HG03025 (cell line): Measurements from ENCODE around the gene NDE1.
"Not testable (repeated sequence)": the region's sequence is repeated elsewhere in the genome, so short reads cannot be mapped to it uniquely, and the experiment has no call there.

Experiments used
- ATAC-seq: cut with Tn5 transposase; IDR thresholded peaks from one replicate; pipeline ENCODE4 v1.9.1; 2021; ENCODE audit warnings: mild to moderate bottlenecking, moderate library complexity; ENCODE audit not compliant: unreplicated experiment, low FRiP score

Gene NDE1

DNA sequence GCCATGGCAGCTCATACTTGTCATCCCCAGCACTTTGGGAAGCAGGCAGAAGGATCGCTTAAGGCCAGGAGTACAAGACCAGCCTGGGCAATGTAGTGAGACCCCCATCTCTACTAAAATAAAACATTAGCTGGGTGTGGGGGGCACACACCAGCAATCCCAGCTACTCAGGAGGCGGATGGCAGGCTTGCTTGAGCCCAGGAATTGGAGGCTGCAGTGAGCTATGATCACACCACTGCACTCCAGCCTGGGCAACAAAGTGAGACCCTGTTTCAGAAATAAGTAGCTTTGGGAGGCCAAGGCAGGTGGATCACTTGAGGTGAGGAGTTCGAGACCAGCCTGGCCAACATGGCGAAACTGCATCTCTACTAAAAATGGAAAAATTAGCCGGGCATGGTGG lies 77.7 kb downstream of the NDE1 start:
- ATAC-seq, result not testable (repeated sequence)

DNA sequence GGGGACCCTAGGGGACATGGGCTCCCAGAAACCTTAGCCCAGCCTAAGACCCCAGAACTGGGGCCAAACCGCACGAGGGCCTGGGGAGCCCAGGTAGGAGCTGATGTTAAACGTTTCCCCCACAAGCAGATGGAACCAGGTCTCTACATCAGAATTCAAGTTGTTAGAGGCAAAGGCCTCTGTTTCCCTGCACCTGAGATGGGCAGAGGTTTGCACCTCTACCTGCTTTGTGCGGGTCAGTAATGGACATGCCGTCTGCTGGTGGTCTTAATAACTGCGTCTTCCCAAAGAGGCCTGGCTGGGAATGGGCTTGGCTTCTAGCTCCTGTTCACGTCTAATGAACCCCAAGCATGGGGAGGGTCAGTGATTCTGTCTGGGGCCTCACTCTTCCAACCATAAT lies 79.1 kb downstream of the NDE1 start:
- ATAC-seq, result no peak

DNA sequence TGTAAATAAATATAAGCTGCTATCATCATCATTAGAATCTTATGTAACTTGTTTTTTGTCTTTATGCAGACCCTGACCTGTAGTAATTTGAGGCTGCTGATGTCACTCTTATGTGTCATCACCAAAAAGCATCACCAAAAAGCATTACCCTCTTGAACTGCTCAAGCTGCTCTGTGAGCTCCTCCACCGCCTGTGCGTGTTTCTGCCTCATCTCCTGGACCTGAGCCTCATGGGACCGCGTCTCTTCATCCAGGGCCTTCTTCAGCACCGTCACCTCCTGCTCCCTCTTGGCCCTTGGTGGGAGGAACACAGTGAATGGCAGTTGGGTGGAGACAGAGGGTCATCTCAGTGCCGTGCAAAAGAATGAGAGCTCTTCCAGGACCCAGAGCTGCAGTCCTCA lies 82.4 kb downstream of the NDE1 start:
- ATAC-seq, result no peak

DNA sequence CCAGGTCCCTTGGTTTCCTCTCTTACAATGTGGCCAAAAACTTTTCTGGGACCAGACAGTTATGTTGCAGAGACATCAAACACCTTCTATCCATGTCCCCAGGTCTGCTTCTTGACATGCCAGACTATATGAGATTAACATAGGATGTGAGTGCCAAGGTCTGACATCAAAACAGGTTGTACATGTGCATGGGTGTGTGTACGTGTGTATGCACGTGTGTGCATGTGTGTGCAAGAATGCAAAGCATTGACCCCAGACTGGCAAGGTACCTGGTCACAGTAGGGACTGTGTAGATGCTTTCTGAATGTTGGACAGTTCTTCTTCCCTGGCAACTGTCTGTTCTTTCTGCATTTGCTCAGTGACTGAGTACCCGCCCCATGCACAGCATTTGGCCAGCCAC lies 85.6 kb downstream of the NDE1 start:
- ATAC-seq, result no peak

DNA sequence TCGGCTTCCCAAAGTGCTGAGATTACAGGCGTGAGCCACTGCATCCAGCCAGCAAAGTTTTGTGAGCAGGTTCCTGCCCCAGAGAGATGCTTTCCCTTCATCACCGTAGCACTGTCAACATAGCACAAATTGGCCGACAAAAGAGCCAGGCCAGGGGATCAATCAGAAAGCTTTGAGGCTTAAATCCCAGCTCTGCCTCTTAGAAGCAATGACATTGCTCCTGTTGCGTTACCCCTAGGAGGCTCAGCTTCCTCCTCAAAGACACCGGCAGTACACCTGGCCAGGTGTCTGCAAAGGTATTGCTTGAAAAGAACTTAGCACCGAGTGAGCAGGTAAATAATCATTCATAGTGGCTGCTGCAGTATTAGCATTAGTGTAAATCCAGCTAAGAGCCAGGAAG lies 86.5 kb downstream of the NDE1 start:
- no peak for ATAC-seq

DNA sequence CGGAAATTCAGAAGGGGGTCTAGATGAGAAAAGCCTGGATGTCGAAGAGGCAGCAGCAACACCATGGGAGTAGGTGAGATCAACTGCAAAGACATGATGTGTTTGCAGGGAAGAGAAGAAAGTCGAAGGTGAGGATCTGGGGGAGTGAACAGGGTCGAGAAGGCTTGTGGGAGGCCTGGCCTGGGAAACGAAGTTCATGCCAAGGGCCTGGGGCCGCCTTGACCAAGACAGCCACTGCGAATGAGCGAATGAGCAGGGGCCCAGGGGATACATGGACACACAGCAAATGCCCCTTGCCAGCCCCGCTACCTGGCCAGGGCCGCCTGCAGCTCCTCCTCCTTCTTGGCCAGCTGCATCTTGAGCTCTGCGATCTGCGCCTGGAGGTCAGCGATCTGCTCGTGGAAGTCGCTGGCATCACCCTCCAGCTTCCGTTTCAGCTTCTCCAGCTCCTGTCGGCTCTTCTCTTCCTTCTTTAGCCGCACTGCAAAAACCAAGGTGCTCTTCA lies 87.1 kb downstream of the NDE1 start:
- no peak for ATAC-seq

DNA sequence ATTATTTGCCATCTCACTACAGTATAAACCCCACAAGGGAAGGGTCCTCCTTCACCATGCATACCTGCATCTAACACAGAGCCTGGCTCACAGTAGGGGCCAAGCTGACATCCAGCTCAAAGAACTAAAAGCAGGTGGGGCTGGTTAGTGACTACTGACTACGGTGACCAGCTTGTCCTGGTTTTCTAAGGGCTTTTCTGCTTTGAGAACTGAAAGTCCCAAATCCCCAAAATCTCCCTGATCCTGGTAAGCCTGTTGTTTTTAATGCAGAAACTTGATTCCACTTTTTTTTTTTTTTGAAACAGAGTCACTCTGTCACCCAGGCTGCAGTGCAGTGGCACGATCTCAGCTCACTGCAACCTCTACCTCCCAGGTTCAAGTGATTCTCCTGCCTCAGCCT lies 89.4 kb downstream of the NDE1 start:
- ATAC-seq, result no peak

DNA sequence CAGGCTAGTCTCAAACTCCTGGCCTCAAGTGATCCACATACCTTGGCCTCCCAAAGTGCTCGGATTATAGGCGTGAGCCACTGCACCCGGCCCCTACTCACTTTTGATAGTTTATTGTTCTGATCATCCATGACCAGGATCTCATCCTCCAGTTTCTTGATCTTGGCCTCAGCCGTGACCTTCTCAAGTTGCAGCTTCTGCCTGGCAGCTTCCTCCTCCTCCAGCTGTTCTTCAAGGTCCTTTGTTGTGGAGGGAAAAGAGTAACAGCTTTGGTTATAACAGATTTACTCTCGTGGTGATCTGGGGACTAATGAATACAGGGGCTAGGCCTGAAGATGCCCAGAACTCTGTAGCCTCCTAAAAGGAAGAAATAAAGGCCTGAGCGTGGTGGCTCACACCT lies 89.9 kb downstream of the NDE1 start:
- ATAC-seq, result no peak

DNA sequence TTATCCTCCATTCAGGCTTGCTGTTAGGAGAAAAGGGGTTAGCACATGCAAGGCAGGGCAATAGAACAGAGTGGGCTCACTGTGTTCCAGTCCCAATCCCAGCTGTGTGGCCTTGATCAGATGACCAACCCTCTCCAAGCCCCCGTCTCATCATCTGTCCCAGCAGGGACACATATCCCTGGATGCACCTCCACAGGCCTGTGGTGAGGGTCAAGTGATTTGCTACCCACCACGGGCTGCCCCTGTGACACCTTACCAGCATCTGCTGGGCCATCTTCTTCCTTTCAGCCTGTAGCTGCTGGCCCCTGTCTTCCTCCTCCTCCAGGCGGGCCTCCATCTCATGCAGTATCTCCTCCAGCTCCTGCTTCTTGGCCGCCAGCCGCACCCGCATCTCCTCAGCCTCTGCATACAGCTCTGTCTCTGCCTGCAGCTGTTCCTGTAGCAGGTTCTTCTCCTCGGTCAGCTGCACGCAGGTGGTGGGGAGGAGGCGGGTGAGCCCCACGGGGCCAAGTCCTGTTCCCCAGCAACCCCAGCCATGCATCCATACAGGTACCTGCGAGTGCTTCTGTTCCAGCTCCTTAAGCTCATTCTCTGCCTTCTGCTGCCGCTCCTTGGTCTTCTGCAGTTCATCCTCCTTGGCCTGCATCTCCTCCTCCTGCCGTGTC lies 91.3 kb downstream of the NDE1 start:
- ATAC-seq, result no peak

DNA sequence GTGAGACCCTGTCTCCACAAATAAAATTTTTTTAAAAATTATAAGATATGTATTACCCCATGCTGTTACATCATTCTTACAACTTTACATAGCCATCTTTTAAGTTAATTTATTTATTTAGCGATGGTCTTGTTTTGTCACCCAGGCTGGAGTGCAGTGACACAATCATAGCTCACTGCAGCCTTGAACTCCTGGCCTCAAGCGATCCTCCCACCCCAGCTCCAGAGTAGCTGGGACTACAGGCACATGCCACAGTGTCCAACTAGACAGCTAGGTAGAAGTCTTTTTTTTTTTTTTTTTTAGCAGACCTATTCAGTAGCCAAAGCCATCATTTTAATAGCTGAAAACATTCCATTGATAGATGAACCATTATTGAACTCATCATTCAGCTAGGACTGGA lies 92.7 kb downstream of the NDE1 start:
- ATAC-seq, result no peak

DNA sequence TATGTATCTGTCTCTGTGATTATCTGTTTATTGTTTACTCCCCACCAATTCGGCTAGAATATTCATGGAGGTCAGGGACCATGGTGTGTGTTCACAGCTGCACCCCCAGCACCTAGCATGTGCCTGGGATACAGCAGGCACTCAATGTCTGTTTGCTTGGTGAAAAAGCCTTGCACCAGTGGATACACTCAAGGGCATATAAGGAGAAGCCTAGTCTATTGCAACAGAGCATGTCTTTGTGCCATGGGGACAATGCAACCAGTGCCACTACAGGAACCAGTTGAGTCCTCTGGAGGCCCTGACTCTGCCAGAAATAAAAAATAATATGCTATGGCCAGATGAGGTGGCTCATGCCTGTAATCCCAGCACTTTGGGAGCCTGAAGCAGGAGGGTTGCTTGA lies 93.6 kb downstream of the NDE1 start:
- no peak for ATAC-seq

DNA sequence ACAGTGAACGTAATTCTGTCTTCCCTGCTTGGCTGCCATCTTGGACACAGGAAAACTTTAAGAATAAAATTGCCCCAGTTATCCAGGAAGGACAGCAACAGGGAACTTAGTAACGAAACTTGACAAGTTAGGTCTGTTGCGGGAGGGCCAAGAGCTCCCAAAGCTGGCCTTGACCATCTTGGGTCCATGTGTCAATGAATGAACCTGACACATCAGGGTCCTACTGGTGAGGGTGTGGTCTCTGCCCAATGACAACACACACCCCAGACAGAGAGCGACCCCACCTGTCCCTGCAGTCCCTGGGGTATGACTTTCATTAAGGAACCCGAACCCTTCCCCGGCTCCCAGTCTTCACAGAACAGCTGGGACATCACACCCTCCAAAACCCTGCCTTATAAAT lies 96.3 kb downstream of the NDE1 start:
- no peak for ATAC-seq

DNA sequence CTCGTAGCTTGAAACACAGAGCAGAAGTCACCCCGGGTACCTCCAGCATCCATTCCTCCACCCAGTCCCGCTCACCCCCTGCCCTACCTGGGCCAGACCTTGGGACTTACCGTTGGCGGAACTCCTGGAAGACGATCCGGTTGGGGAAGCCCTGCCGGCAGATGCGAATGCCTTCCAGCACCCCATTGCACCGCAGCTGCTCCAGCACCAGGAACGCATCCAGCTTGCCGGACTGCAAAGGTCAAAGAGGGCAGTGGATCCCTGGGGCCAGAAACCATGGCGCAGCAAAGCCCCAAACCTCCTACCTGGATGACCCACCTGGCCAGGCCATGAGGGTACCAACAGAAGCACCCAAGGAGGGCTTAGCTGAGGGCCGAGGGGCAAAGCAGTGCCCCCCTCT lies 97.9 kb downstream of the NDE1 start:
- no peak for ATAC-seq

DNA sequence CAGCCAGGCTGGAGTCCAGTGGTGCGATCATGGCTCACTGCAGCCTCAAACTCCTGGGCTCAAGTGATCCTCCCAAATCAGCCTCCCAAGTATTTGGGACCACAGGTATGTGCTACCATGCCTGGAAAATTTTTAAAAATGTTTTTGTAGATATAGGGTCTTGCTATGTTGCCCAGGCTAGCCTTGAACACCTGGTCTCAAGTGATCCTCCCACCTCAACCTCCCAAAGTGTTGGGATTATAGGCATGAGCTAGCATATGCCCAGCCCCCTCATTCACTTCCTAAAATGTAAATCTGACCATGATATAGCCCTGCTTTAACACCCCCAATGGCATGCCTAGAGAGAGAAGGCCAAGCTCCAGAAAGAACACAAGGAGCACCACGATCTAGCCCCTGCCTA lies 98.6 kb downstream of the NDE1 start:
- no peak for ATAC-seq

DNA sequence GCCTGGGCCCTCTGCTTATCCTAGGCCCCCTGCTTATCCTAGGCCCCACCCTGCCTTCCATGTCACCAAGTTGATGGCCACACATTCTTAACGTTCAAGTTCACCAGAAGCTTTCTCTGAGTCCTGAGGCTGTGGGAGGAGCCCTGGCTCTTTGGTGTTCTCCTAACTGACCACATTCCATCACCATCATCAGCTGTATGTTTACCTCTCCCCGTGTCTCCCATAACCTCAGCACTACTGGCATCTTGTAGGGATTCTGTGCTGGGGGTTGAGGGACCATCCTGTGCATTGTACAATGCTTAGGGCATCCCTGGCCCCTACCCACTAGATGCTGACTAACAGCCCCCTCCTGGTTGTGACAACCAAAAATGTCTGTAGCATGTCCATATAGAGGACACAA lies 99.3 kb downstream of the NDE1 start:
- ATAC-seq, result no peak

DNA sequence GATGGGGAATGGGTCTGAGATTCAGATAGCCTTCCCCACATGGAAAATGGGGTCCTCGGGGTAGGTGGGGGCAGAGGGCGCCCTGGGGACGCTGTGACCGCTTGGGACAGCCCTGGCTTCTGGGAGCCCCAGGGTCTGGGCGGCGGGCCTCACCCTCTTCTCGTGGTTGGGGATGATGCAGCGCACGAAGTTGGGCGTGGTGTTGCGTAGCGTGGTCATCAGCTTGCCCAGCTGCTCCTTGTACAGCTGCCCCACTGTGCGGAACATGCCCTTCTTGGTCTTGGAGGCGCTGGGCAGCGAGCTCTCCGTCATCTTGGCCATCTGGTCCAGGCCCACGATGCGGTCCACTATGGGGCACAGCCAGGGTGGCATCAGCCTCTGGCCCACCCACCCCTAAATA lies 99.9 kb downstream of the NDE1 start:
- ATAC-seq, result no peak

DNA sequence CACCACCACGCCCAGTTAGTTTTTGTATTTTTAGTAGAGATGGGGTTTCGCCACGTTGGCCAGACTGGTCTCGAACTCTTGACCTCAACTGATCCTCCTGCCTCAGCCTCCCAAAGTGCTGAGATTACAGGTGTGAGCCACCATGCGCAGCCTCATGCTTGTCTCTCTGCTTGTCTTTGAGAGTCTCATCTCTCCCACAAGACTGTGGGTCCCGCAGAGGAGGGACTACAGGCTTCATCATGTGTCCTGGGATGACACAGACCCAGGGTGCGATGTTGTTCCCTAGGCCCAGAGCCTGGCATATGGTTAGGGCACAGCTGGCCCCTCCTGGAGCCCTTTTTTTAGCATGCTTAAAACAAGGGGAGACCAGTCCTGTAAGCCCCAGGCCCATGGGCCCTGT lies 101.9 kb downstream of the NDE1 start:
- ATAC-seq, result no peak

DNA sequence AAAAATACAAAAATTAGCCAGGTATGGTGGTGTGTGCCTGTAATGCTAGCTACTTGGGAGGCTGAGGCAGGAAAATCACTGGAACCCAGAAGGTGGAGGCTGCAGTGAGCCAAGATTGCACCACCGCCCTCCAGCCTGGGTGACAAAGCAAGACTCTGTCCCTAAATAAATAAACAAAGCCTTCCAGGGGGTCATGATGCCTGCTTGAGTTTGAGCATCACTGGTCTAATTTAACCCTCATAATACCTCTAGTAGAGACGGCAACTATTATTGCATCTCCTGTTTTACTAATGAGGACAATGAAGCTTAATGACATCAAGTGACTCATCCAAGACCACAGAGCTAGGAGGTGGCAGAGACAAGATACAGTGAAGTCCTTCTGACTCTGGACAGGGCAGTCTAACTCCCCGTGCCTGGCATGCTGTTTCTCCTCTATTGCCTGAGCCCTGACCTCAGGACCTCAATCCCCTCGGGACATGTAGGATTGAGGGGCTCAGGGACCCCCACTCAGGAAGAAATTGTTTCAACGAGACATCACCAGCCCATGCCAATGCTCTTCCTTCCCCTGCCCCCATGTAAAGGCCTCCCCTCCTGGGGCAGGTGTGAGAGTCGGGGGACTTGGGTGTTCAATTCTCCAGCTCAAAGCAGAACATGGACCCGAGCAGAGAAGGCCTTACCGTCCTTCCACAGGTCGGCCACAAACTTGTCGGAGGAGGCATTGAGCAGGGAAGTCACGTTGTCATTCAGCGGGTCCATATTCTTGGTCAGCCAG lies 102.9 kb downstream of the NDE1 start:
- ATAC-seq, result no peak

DNA sequence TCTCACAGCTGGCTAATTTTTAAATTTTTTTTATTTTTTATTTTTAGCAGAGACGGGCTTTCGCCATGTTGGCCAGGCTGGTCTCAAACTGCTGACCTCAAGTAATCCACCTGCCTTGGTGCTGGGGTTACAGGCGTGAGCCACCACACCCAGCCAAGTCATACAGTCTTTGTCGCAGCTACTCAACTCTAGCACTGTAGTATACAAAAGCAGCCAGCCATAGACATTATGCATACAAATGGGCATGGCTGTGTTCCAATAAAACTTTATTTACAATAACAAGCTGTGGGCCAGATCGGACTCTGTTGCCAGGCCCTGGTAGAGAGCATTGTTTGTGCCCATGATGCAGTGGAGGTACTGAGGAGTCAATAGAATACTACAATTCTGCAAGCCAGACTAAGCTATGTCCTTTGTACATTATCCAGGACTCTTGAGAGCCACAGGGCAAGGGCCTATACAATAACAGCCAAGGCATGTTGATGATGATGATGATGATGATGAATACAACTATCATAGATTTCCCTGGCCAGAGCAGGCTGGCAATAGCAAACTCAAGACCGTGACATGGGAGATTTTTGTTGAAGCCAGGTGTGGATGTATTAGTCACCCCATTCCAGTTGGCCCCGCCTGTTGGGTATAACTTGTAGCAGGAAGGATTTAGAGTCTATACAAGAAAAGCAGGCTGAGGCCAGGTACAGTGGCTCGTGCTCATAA lies 104.9 kb downstream of the NDE1 start:
- ATAC-seq, result no peak

DNA sequence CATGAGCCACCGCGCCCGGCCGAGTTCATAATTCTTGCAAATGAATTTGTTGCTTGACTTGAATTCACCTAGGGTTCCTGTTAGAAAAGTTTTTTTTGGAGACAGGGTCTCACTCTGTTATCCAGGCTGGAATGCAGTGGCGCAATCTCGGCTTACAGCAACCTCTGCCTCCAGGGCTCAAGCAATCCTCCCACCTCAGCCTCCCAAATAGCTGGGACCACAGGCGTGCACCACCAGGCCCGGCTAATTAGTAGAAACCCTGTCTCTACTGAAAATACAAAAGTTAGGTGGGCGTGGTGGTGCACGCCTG lies 107.0 kb downstream of the NDE1 start:
- no peak for ATAC-seq

DNA sequence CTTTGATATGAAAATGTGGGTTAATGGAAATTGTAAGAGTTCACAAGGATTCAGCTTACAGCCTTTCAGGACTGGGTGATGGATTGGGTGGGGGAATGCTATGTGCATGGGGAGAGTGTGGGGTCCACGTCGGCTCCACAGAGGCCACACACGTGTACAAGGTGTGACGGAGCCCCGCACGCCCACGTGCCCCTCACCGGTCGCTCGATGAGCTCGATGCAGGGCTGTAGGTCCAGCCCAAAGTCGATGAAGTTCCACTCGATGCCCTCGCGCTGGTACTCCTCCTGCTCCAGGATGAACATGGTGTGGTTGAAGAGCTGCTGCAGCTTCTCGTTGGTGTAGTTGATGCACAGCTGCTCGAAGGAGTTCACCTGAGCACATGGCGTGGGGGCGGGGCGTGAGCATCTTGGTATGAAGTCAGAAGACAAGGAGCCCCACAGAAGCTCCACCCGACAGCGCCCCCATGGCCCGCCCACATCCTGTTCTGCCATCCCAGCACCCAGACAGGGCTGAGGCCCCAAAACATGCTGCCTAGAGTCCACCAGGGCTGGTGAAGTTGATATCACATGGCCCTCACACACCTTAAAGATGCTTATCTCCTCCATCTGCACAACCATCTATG lies 107.7 kb downstream of the NDE1 start:
- ATAC-seq, result no peak
